Adrenal gland (tissue), 5 donors: Measurements from ENCODE around the gene CCDC138.

Experiments used
- POLR2A ChIP-seq, 2 donors: fragments of 450-650 bp; IDR thresholded peaks; one replicate each; pipeline ENCODE4 v1.6.1; 2017; ENCODE audit warnings: antibody characterized with exemption in 2 of 2, mild to moderate bottlenecking in 2 of 2, moderate library complexity in 1 of 2
- TF ChIP-seq, protein P1 (sequence below), 6 experiments: fragments of 450-650 bp in 4 of 6; fragments of 200-600 bp in 2 of 6; sonication (generic) in 1 of 6; IDR thresholded peaks; 1 replicate in 5 of 6; 2 replicates in 1 of 6; pipeline versions ENCODE4 v1.5.1 to v1.8.0; 2016 to 2021; ENCODE audit warnings: antibody characterized with exemption in 6 of 6, mild to moderate bottlenecking in 2 of 6, moderate library complexity in 1 of 6
- donor health status: DM: no; HTN: no; CAD: no.

DNA sequence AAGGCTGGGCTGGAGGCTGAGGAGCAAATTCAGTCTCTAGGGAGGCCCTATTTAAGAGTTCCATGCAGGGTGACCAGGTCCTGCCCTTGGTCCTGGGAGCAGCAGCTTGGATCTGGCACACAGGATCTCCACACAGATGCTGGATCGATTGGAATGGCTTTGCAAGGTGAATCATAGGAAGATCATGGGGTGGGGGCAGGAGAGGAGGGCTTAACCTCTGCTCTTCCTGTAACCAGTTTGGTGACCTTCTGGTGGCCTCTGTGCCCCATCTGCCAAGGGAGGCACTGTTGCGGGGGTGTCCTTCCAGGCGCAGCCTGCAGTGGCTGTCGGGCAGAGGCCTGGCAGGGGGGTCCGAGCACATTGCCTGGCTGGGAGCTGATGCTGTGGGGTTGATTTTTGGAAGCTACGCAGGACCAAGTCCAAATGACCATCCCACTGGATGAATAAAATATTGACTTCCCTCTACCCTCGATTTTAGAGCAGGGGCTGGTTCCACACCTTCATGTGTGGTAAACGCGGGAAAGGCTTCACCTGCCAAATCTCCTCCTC is 122.8 kb downstream of the CCDC138 start:
- TF ChIP-seq, protein P1, sequence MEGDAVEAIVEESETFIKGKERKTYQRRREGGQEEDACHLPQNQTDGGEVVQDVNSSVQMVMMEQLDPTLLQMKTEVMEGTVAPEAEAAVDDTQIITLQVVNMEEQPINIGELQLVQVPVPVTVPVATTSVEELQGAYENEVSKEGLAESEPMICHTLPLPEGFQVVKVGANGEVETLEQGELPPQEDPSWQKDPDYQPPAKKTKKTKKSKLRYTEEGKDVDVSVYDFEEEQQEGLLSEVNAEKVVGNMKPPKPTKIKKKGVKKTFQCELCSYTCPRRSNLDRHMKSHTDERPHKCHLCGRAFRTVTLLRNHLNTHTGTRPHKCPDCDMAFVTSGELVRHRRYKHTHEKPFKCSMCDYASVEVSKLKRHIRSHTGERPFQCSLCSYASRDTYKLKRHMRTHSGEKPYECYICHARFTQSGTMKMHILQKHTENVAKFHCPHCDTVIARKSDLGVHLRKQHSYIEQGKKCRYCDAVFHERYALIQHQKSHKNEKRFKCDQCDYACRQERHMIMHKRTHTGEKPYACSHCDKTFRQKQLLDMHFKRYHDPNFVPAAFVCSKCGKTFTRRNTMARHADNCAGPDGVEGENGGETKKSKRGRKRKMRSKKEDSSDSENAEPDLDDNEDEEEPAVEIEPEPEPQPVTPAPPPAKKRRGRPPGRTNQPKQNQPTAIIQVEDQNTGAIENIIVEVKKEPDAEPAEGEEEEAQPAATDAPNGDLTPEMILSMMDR (IDR thresholded peaks at IDR 0.05): no peak
- TF ChIP-seq POLR2A (IDR thresholded peaks at IDR 0.05): no peak
